IMR-90 (cell line): Measurements from ENCODE around the gene IL20RA. TPM values are rescaled to one million over a fixed set of nuclear protein-coding genes. Genes with fewer than 3 reads are reported as not detected.

Source experiments
- ATAC-seq: fragments of 200-7000 bp; cut with Tn5 transposase; 2 replicates; pipeline ENCODE4 v1.9.1; 2020; ENCODE audit warnings: low read depth, mild to moderate bottlenecking, moderate library complexity
- BruUV-seq: library from RNA; stranded (reverse); fragments of 400-500 nt; replicated peaks from 2 replicates; lab custom pipeline; 2021; lab: Mats Ljungman, UMichigan
- CTCF ChIA-PET: fragments of 300-600 bp; formaldehyde crosslinking; extraction: SDS; loops from one replicate; lab custom pipeline; 2021; ENCODE audit warnings: antibody characterized with exemption; lab: Yijun Ruan, JAX
- POLR2A ChIA-PET: fragments of 300-600 bp; sonication (Branson Sonifier 250); formaldehyde crosslinking; loops from one replicate; lab custom pipeline; 2022; ENCODE audit warnings: antibody characterized with exemption; ENCODE audit not compliant: unreplicated experiment; lab: Charles Lee
- DNase-seq: peaks from one replicate; pipeline ENCODE4 v3.0.0; 2013
- H2AFZ ChIP-seq: replicated peaks from 2 replicates; pipeline ENCODE3; 2013; ENCODE audit warnings: low read length, mild to moderate bottlenecking; ENCODE audit not compliant: poor library complexity
- H2AK5ac ChIP-seq: 2 replicates; pipeline ENCODE4 v1.6.1; 2013; ENCODE audit warnings: low read depth, low read length, inconsistent platforms
- H2AK9ac ChIP-seq: replicated peaks from 2 replicates; pipeline ENCODE3; 2013; ENCODE audit warnings: mild to moderate bottlenecking, low read depth, low read length, moderate library complexity; ENCODE audit not compliant: poor library complexity
- H2BK120ac ChIP-seq: 2 replicates; pipeline ENCODE4 v1.6.1; 2013; ENCODE audit warnings: low read depth, low read length, inconsistent platforms
- H2BK15ac ChIP-seq: 3 replicates; pipeline ENCODE4 v1.6.1; 2013; ENCODE audit warnings: low read depth, low read length, inconsistent platforms
- H2BK20ac ChIP-seq: 2 replicates; pipeline ENCODE4 v1.6.1; 2013; ENCODE audit warnings: low read depth, mild to moderate bottlenecking, inconsistent platforms, low read length, moderate library complexity
- H2BK5ac ChIP-seq: 2 replicates; pipeline ENCODE4 v1.6.1; 2013; ENCODE audit warnings: mild to moderate bottlenecking, low read depth, low read length, inconsistent platforms; ENCODE audit not compliant: poor library complexity, severe bottlenecking
- H3K14ac ChIP-seq: replicated peaks from 2 replicates; pipeline ENCODE4 v1.6.1; 2013; ENCODE audit warnings: low read depth, low read length, inconsistent platforms
- H3K18ac ChIP-seq: 2 replicates; pipeline ENCODE4 v1.6.1; 2013; ENCODE audit warnings: low read depth, low read length, control low read depth
- H3K23ac ChIP-seq: 2 replicates; pipeline ENCODE4 v1.6.1; 2013; ENCODE audit warnings: low read depth, low read length, inconsistent platforms
- H3K27ac ChIP-seq: 2 replicates; pipeline ENCODE4 v1.5.1; 2013; ENCODE audit warnings: mild to moderate bottlenecking, control low read depth, low read length; ENCODE audit not compliant: insufficient read depth
- H3K27me3 ChIP-seq: 2 replicates; pipeline ENCODE4 v1.6.1; 2013; ENCODE audit warnings: low read length; ENCODE audit not compliant: control insufficient read depth, insufficient read depth
- H3K36me3 ChIP-seq: 2 replicates; pipeline ENCODE4 v1.6.1; 2013; ENCODE audit warnings: low read length, mixed read lengths; ENCODE audit not compliant: control insufficient read depth, insufficient read depth
- H3K4ac ChIP-seq: 2 replicates; pipeline ENCODE4 v1.6.1; 2013; ENCODE audit warnings: low read depth, low read length, inconsistent platforms
- H3K4me1 ChIP-seq: 2 replicates; pipeline ENCODE4 v1.6.1; 2013; ENCODE audit warnings: low read length, mixed read lengths; ENCODE audit not compliant: control insufficient read depth, insufficient read depth
- H3K4me2 ChIP-seq: 2 replicates; pipeline ENCODE4 v1.6.1; 2013; ENCODE audit warnings: low read depth, mild to moderate bottlenecking, control low read depth, low read length, moderate library complexity
- H3K4me3 ChIP-seq: 2 replicates; pipeline ENCODE4 v1.5.1; 2013; ENCODE audit warnings: low read depth, mild to moderate bottlenecking, control low read depth, low read length, moderate library complexity; ENCODE audit not compliant: insufficient read depth
- H3K56ac ChIP-seq: 2 replicates; pipeline ENCODE4 v1.6.1; 2013; ENCODE audit warnings: low read length, inconsistent platforms; ENCODE audit not compliant: insufficient read depth; ENCODE audit errors: extremely low read depth
- H3K79me1 ChIP-seq, 2 experiments: 2 replicates each; pipeline ENCODE4 v1.6.1; 2013; ENCODE audit warnings: low read length in 2 of 2, inconsistent platforms in 1 of 2, low read depth in 1 of 2
- H3K9ac ChIP-seq: 2 replicates; pipeline ENCODE4 v1.6.1; 2013; ENCODE audit warnings: low read depth, low read length, control low read depth
- H3K9me1 ChIP-seq: 2 replicates; pipeline ENCODE4 v1.6.1; 2013; ENCODE audit warnings: low read length, inconsistent platforms; ENCODE audit not compliant: insufficient read depth
- H3K9me3 ChIP-seq: 2 replicates; pipeline ENCODE4 v1.6.1; 2013; ENCODE audit warnings: low read length; ENCODE audit not compliant: control insufficient read depth, insufficient read depth
- H4K20me1 ChIP-seq: 2 replicates; pipeline ENCODE4 v1.6.1; 2013; ENCODE audit warnings: low read length, inconsistent platforms; ENCODE audit not compliant: insufficient read depth
- H4K5ac ChIP-seq: 2 replicates; pipeline ENCODE4 v1.6.1; 2013; ENCODE audit warnings: mild to moderate bottlenecking, low read depth, low read length, control low read depth
- H4K8ac ChIP-seq, 2 experiments: 2 replicates each; pipeline ENCODE4 v1.6.1; 2013; ENCODE audit warnings: low read depth in 2 of 2, low read length in 2 of 2, control low read depth in 1 of 2, inconsistent platforms in 1 of 2
- H4K91ac ChIP-seq: 2 replicates; pipeline ENCODE4 v1.6.1; 2013; ENCODE audit warnings: low read depth, low read length, inconsistent platforms; ENCODE audit not compliant: insufficient read depth
- BHLHE40 ChIP-seq: fragments of 150-350 bp; IDR thresholded peaks from 2 replicates; pipeline ENCODE4 v1.6.1; 2016; ENCODE audit warnings: mild to moderate bottlenecking, low read depth, low read length
- CEBPB ChIP-seq: IDR thresholded peaks from 2 replicates; pipeline ENCODE4 v1.6.1; 2012; ENCODE audit warnings: low read depth, low read length, improper control_type of control experiment
- CHD1 ChIP-seq: IDR thresholded peaks from 2 replicates; pipeline ENCODE4 v1.6.1; 2012; ENCODE audit warnings: low read depth, low read length, improper control_type of control experiment
- CTCF ChIP-seq: conservative IDR thresholded peaks from 2 replicates; pipeline ENCODE4 v1.5.1; 2012; ENCODE audit warnings: mild to moderate bottlenecking, low read depth, low read length, improper control_type of control experiment
- FOS ChIP-seq: fragments of 150-350 bp; IDR thresholded peaks from 2 replicates; pipeline ENCODE4 v1.6.1; 2016; ENCODE audit warnings: low read depth, low read length
- MAFK ChIP-seq: IDR thresholded peaks from 2 replicates; pipeline ENCODE4 v1.6.1; 2012; ENCODE audit warnings: low read depth, low read length, improper control_type of control experiment
- MAZ ChIP-seq: IDR thresholded peaks from 2 replicates; pipeline ENCODE4 v1.6.1; 2012; ENCODE audit warnings: low read depth, mild to moderate bottlenecking, low read length, improper control_type of control experiment, moderate library complexity, borderline replicate concordance
- MXI1 ChIP-seq: IDR thresholded peaks from 2 replicates; pipeline ENCODE4 v1.6.1; 2012; ENCODE audit warnings: low read depth, mild to moderate bottlenecking, low read length, moderate library complexity, borderline replicate concordance
- POLR2A ChIP-seq: IDR thresholded peaks from 2 replicates; pipeline ENCODE4 v1.6.1; 2012; ENCODE audit warnings: mild to moderate bottlenecking, low read depth, low read length
- RAD21 ChIP-seq: IDR thresholded peaks from 2 replicates; pipeline ENCODE4 v1.6.1; 2012; ENCODE audit warnings: low read length, improper control_type of control experiment
- RCOR1 ChIP-seq: IDR thresholded peaks from 2 replicates; pipeline ENCODE4 v1.6.1; 2012; ENCODE audit warnings: mild to moderate bottlenecking, low read length, improper control_type of control experiment; ENCODE audit not compliant: insufficient replicate concordance
- RFX5 ChIP-seq: IDR thresholded peaks from 2 replicates; pipeline ENCODE4 v1.8.0; 2012; ENCODE audit warnings: low read depth, mild to moderate bottlenecking, low read length, moderate library complexity
- SMC3 ChIP-seq: fragments of 150-350 bp; IDR thresholded peaks from 2 replicates; pipeline ENCODE4 v1.6.1; 2016; ENCODE audit warnings: low read depth, mild to moderate bottlenecking, antibody characterized with exemption, low read length, moderate library complexity
- USF2 ChIP-seq: fragments of 150-350 bp; IDR thresholded peaks from 2 replicates; pipeline ENCODE4 v1.6.1; 2017; ENCODE audit warnings: mild to moderate bottlenecking, antibody characterized with exemption, low read length, low read depth
- WGBS, 2 experiments: methylation state at CpG; one replicate each; pipeline versions ENCODE4 v1.1.5 to v1.1.7; 2013; ENCODE audit warnings: missing lambda C conversion rate in 2 of 2; ENCODE audit not compliant: insufficient read length in 1 of 2; ENCODE audit errors: extremely low coverage in 2 of 2; 5-methylcytosine and 5-hydroxymethylcytosine counted together
- dilution Hi-C: fragments of 300-500 bp; cut with HindIII; formaldehyde crosslinking; loops from one replicate; pipeline ENCODE4 v1.14.3; 2018; ENCODE audit warnings: low sequenced_read_pairs; ENCODE audit not compliant: unreplicated experiment
- in situ Hi-C: fragments of 300-500 bp; cut with MboI; formaldehyde crosslinking; loops from 3 replicates; pipeline ENCODE4 v1.14.3; 2019; ENCODE audit warnings: low sequenced_read_pairs, inconsistent platforms, mixed read lengths
- intact Hi-C: fragments of 100-400 bp; cut with micrococcal nuclease; formaldehyde crosslinking; loops from 2 replicates; pipeline ENCODE4 v1.10.0; 2022
- polyA plus RNA-seq, 3 experiments: library from polyadenylated mRNA; depleted of rRNA; stranded (reverse); fragments of >200 nt; gene quantifications; 2 replicates each; pipeline ENCODE4 v1.2.3, GENCODE V29; 2012; ENCODE audit warnings: low replicate concordance in 1 of 3
- total RNA-seq: library from RNA; depleted of rRNA; stranded (reverse); fragments of >200 nt; gene quantifications from 2 replicates; pipeline ENCODE4 v1.2.3, GENCODE V29; 2012

The IL20RA gene
- total and polyA plus RNA-seq, 2 of the 4 experiments (the other 2 are of a cell fraction), result 0.02 TPM; not detected in 1

- H3K18ac ChIP-seq, result no peak overlapping the region
- no peak overlapping the region for H3K4ac ChIP-seq
- no peak for TF ChIP-seq RCOR1
- TF ChIP-seq FOS, result no peak
- no peak for TF ChIP-seq CHD1
- no peak for TF ChIP-seq MAZ
- no peak for TF ChIP-seq POLR2A
- TF ChIP-seq MAFK, result no peak
- TF ChIP-seq MXI1, result no peak
- no peak for TF ChIP-seq USF2
- no peak for TF ChIP-seq SMC3
- TF ChIP-seq CTCF, result no peak
- TF ChIP-seq RFX5, result no peak
- TF ChIP-seq BHLHE40, result no peak
- TF ChIP-seq RAD21, result no peak
- TF ChIP-seq CEBPB, result no peak
- H2BK15ac ChIP-seq, result no peak overlapping the region
- H2BK5ac ChIP-seq, result no peak overlapping the region
- intact Hi-C loops, result no loop called here
- peaks cover 15% of the 10 kb centered on the region for H3K27me3 ChIP-seq
- WGBS, 2 experiments, result no CpG with 5 or more reads among the region's 3 CpGs
- no peak overlapping the region for H3K56ac ChIP-seq
- no peak overlapping the region for H3K27ac ChIP-seq
- no peak overlapping the region for H2BK120ac ChIP-seq
- ATAC-seq (no peak), DNase-seq (no peak)
- no peak overlapping the region for H2AK9ac ChIP-seq
- H3K9me3 ChIP-seq, result no peaks in the 10 kb centered on the region
- no peak overlapping the region for H2AK5ac ChIP-seq
- CTCF ChIA-PET, result interaction anchor here (0.6 to 1.1 kb wide), 2 partner anchors 11 to 41 kb away, joined by 3 to 6 read pairs; no protein-coding TSS in a partner anchor
- in situ Hi-C loops, result no loop called here
- H4K5ac ChIP-seq, result no peak overlapping the region
- no peak overlapping the region for H4K91ac ChIP-seq
- no peak overlapping the region for H4K8ac ChIP-seq
- H4K20me1 ChIP-seq, result no peaks in the 10 kb centered on the region
- H3K23ac ChIP-seq, result no peak overlapping the region
- no peaks in the 10 kb centered on the region for H3K9me1 ChIP-seq
- no peaks in the 10 kb centered on the region for H3K4me1 ChIP-seq
- H3K14ac ChIP-seq, result no peak overlapping the region
- POLR2A ChIA-PET, result no interaction called here
- dilution Hi-C loops, result no loop called here
- H2AFZ ChIP-seq, result no peak overlapping the region
- H3K9ac ChIP-seq, result no peak overlapping the region
- no TSS peak for BruUV-seq
- no peak overlapping the region for H2BK20ac ChIP-seq
- no peaks in the 10 kb centered on the region for H3K79me1 ChIP-seq
- H3K4me2 ChIP-seq, result no peak overlapping the region
- H3K4me3 ChIP-seq, result no peak overlapping the region
- no peaks in the 10 kb centered on the region for H3K36me3 ChIP-seq
Observed at GRCh38 chr6:137087902-137088301, 43.1 kb upstream of the IL20RA start.
